Activated CD8-positive, alpha-beta T cell treated with anti-CD3 and anti-CD28 coated beads, Interleukin-2, amount 10 ng/mL, durations not matched to agents 7 days and 5 days (primary cell): Measurements from ENCODE around the gene PABPN1. TPM values are rescaled to one million over a fixed set of nuclear protein-coding genes. Genes with fewer than 3 reads are reported as not detected.

ENCODE experiments used
- ATAC-seq: fragments of 150-1000 bp; cut with Tn5 transposase; one replicate; pipeline ENCODE4 v1.10.0; 2021; ENCODE audit warnings: moderate library complexity
- CTCF ChIA-PET: fragments of 350-600 bp; sonication (Branson Sonifier 250); formaldehyde crosslinking; loops from one replicate; lab custom pipeline; 2021; ENCODE audit warnings: antibody characterized with exemption; lab: Charles Lee
- POLR2A ChIA-PET: fragments of 350-600 bp; sonication (Branson Sonifier 250); formaldehyde crosslinking; loops from one replicate; lab custom pipeline; 2021; ENCODE audit warnings: antibody characterized with exemption; lab: Charles Lee
- DNase-seq: peaks from one replicate; pipeline ENCODE4 v3.0.0-alpha.2; 2020
- H3K27ac Mint-ChIP-seq: one replicate; pipeline ENCODE4 v1.8.0; 2021; ENCODE audit warnings: mild to moderate bottlenecking, mixed read lengths
- H3K27me3 Mint-ChIP-seq: one replicate; pipeline ENCODE4 v1.8.0; 2021; ENCODE audit warnings: low read depth, mixed read lengths
- H3K36me3 Mint-ChIP-seq: one replicate; pipeline ENCODE4 v1.8.0; 2021; ENCODE audit warnings: low read depth, mixed read lengths
- H3K4me1 Mint-ChIP-seq: one replicate; pipeline ENCODE4 v1.8.0; 2021; ENCODE audit warnings: low read depth, mixed read lengths
- H3K4me3 Mint-ChIP-seq: one replicate; pipeline ENCODE4 v1.8.0; 2021; ENCODE audit warnings: mild to moderate bottlenecking, mixed read lengths
- H3K9me3 Mint-ChIP-seq: one replicate; pipeline ENCODE4 v1.8.0; 2022; ENCODE audit warnings: mixed read lengths; ENCODE audit not compliant: insufficient read depth
- total RNA-seq, 2 experiments: library from RNA; stranded (reverse); gene quantifications; one replicate each; pipeline ENCODE4 v1.2.3, GENCODE V29; 2021

The PABPN1 gene
- total RNA-seq, 2 experiments from 2014 or later: 200 to 210 TPM

DNA sequence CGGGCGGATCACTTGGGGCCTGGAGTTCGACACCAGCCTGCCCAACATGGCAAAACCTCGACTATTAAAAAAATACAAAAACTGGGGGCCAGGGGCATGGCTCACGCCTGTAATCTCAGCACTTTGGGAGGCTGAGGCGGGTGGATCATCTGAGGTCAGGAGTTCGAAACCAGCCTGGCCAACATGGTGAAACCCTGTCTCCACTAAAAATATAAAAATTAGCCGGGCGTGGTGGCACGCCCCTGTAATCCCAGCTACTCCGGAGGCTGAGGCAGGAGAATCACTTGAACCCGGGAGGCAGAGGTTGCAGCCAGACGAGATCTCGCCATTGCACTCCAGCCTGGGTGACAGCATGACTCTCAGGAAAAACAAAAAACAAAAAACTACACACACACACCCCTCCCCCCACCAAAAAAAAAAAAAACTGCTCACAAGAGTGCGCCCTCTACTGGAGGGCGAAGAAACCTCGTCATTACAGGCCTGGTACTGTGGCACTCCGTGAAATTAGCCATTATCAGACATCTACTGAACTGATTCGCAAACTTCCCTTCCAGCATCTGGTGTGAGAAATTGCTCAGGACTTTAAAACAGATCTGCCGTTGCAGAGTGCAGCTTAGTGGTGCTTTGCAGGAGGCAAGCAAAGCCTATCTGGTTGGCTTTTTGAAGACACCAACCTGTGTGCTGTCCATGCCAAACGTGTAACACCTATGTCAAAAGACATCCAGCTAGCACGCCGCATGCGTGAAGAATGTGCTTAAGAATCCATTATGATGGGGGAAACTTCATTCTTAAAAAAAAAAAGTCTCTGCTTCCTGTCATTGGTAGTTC lies 26.3 kb upstream of the PABPN1 start:
- POLR2A ChIA-PET: interaction anchor here (1.9 kb wide), 1 partner anchor 26 kb away, joined by 8 read pairs; the partner anchor contains the start of gene PABPN1
- Mint-ChIP-seq H3K36me3 (peaks cover 27% of the 10 kb centered on the region), H3K4me3 (no peak overlapping the region), H3K27me3 (no peaks in the 10 kb centered on the region), H3K27ac (peak overlapping the region; percentile 21), H3K9me3 (no peaks in the 10 kb centered on the region), H3K4me1 (peaks cover 22% of the 10 kb centered on the region)
- ATAC-seq (peak; percentile 84), DNase-seq (peak; percentile 65)
- CTCF ChIA-PET: interaction anchor here (1.0 to 4.1 kb wide), 11 partner anchors 9 to 200 kb away, joined by 3 to 34 read pairs (median 6); partner anchors contain the start of genes ACIN1, C14orf119, CEBPE and HOMEZ

DNA sequence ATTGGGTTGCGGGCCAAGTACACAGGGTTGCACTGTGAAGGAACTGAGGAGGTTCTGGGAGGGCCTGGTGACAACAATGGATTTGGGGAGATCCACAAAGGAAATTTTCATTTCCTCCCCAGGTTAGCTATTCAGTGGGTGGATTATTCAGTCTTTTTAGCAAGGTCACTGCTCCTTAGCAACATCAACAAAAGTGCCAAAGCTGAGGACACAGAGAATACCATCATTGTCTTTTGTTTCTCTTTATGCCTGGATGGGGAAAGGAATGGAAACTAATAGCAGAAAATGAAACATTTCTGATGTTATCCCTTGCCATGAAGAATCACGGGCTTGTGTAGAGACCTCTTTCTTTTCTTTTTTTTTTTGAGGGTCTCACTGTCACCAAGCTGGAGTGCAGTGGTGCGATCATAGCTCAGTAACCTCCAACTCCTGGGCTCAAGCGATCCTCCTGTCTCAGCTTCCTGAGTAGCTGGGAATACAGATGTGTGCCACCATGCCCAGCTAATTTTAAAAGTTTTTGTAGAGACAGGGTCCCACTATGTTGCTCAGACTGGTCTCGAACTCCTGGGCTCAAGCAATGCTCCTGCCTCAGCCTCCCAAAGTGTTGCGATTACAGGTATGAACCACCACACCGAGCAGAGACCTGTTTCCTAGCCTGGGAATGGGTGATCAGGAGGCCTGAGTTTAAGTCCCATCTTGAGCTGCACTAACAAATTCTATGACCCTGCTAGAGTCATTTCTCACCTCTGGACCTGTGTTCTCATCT lies 25.1 kb upstream of the PABPN1 start:
- no peak for DNase-seq
- Mint-ChIP-seq H3K27me3 (no peaks in the 10 kb centered on the region), H3K36me3 (peaks cover 27% of the 10 kb centered on the region), H3K4me1 (peaks cover 28% of the 10 kb centered on the region), H3K4me3 (no peak overlapping the region), H3K9me3 (no peaks in the 10 kb centered on the region), H3K27ac (no peak overlapping the region)
- POLR2A ChIA-PET: interaction anchor here (0.7 to 1.6 kb wide), 3 partner anchors 24 to 133 kb away, joined by 3 to 5 read pairs (median 4); no protein-coding TSS in a partner anchor
- CTCF ChIA-PET: interaction anchor here (0.8 to 4.1 kb wide), 6 partner anchors 14 to 201 kb away, joined by 3 to 34 read pairs (median 6); partner anchors contain the start of genes ACIN1, C14orf119, CEBPE and PABPN1
- no peak for ATAC-seq

DNA sequence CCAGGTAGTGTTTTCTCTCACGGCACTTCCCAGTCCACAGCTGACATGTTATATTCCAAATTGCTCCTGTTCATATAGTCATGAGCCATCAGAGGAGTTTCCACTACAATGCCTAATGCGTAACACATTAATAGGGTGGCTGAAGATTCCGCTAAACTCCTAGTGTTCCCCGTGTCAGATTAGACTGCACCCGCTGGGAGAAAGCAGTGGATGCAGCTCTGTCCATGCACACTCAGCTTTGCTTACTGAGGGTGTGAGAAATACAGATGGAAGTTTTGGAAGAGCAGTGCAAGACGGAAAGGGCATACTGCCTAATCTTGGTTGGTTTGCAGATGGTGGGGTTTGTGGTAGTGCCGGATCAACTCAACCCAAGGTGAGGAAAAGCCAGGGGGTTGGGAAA lies 24.2 kb upstream of the PABPN1 start:
- Mint-ChIP-seq H3K27me3 (no peaks in the 10 kb centered on the region), H3K36me3 (peaks cover 28% of the 10 kb centered on the region), H3K9me3 (no peaks in the 10 kb centered on the region), H3K27ac (no peak overlapping the region), H3K4me3 (no peak overlapping the region), H3K4me1 (peaks cover 28% of the 10 kb centered on the region)
- ChIA-PET POLR2A (interaction anchor here (1.1 to 1.6 kb wide), 2 partner anchors 23 to 25 kb away, joined by 4 to 5 read pairs; no protein-coding TSS in a partner anchor), CTCF (interaction anchor here (0.8 to 4.1 kb wide), 5 partner anchors 15 to 202 kb away, joined by 3 to 34 read pairs (median 6); partner anchors contain the start of genes ACIN1, C14orf119, CEBPE and PABPN1)
- no peak for ATAC-seq
- no peak for DNase-seq

DNA sequence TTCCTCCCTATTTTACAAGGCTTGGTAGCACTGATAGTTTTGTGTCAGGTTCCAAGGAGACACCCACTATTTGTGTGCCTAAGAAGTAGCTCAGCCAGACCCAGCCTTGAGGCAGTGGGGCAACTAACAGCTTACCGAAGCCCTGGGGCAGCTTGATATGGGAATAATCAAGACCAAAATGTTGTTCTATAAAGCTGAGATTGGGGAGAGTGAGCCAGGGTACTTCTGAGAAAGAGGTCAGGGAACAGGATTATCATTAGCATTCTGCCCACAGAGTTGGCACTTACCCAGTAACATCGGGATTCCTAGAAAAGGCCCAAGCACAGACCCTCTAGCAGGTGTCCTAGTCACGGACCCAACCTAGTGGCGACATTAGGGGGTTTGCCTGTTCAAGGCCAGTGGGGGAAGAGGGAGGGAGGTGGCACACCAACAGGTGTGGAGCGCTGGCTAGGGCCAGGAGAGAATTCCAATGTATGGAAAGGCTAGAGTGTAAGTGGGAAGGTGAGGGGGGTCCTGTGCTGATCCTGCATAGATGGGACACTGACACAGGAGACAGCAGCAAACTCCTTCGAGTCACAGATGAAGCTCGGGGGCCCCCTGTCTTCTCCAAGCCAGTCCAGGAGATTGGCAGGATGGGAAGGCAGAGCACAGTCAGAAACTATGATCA lies 23.5 kb upstream of the PABPN1 start:
- H3K36me3 Mint-ChIP-seq: peaks cover 28% of the 10 kb centered on the region
- POLR2A ChIA-PET: interaction anchor here (1.1 to 1.6 kb wide), 2 partner anchors 23 to 24 kb away, joined by 4 to 5 read pairs; no protein-coding TSS in a partner anchor
- H3K4me1 Mint-ChIP-seq: peaks cover 31% of the 10 kb centered on the region
- DNase-seq: no peak
- no peaks in the 10 kb centered on the region for H3K9me3 Mint-ChIP-seq
- no peak for ATAC-seq
- H3K27ac Mint-ChIP-seq: no peak overlapping the region
- H3K4me3 Mint-ChIP-seq: no peak overlapping the region
- no peaks in the 10 kb centered on the region for H3K27me3 Mint-ChIP-seq
- CTCF ChIA-PET: interaction anchor here (0.8 to 6.9 kb wide), 3 partner anchors 24 to 177 kb away, joined by 3 to 42 read pairs (median 34); partner anchors contain the start of gene PABPN1

DNA sequence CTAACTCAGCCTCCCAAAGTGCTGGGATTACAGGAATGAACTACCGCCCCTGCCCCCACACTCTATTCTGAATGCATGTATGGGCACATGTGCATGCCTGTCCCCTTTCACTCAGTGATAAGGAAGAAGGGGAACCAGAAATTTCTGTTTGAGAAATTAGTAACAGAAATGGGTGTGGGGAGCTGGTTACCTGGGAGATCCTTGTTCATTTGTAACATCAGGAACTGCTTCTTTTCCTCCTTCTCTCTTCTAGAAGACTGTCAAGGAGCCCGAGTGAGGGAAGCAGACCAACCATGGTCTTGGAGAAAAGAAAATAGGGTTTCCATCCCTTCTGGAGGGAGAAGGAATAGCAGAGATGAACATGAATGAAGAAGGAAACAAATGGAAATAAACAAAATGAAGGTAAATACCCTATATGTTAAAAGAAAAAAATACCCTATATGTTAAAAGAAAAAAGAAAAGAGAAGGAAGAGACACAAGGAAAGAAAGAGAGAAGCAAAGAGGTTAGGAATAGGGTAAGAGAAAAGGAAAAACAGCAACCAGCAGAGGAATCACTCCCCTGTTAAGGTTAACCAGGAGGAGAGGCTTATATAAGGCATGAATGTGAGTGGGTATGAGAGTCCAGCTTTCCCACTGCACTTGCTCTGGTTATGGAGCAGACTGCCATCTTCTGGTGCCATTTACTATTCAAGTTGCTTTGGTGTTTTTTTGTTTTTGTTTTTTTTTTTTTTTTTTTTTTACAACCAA lies 21.9 kb upstream of the PABPN1 start:
- ATAC-seq (no peak), DNase-seq (peak; percentile 32)
- ChIA-PET POLR2A (no interaction called here), CTCF (interaction anchor here (1.1 to 6.9 kb wide), 3 partner anchors 23 to 179 kb away, joined by 3 to 75 read pairs (median 42); partner anchors contain the start of genes PABPN1 and SLC22A17)
- no peak overlapping the region for H3K4me3 Mint-ChIP-seq
- no peaks in the 10 kb centered on the region for H3K27me3 Mint-ChIP-seq
- no peak overlapping the region for H3K27ac Mint-ChIP-seq
- H3K9me3 Mint-ChIP-seq: no peaks in the 10 kb centered on the region
- peaks cover 28% of the 10 kb centered on the region for H3K36me3 Mint-ChIP-seq
- peaks cover 36% of the 10 kb centered on the region for H3K4me1 Mint-ChIP-seq

DNA sequence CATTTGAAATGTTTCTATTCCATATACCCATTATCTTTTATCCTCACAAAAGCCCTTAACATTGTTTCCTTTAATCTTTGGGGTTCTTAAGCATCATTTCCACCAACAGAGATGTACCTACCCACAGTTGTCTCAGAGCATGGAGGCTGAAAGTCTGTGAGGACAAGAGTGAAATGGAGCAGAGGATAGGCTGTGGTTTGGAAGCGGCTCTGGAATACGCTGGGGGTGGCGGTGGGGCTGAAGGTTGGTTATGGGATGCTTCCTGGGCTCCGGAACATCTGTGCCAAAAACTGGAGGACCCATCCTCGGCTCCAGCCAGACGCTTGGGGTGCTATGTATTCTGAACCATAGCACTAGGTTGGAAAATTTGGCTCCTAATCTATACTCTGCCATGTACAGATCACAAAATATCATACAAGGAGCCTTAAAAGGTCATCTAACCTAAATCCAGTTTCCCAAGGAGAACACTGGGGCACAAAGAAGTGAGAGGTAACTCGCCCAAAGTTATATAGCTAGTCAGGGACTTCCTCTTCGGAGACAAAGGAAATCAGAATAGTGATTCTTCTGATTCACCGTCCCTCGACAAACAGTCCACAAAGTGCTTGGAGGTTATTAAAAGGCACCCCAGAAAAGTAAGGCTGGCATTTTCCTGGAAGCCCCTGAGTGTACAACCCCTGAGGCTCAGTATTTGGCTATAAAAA lies 21.1 kb upstream of the PABPN1 start:
- no peaks in the 10 kb centered on the region for H3K9me3 Mint-ChIP-seq
- POLR2A ChIA-PET: interaction anchor here (1.1 to 4.6 kb wide), 4 partner anchors 8 to 20 kb away, joined by 3 to 115 read pairs (median 6); partner anchors contain the start of gene PABPN1
- CTCF ChIA-PET: interaction anchor here (0.7 to 6.9 kb wide), 16 partner anchors 10 to 258 kb away, joined by 3 to 75 read pairs (median 6); partner anchors contain the start of genes ACIN1, C14orf119, HOMEZ and PABPN1
- peak overlapping the region; percentile 94 for H3K27ac Mint-ChIP-seq
- peaks cover 5% of the 10 kb centered on the region for H3K27me3 Mint-ChIP-seq
- ATAC-seq: no peak
- DNase-seq: no peak
- peaks cover 28% of the 10 kb centered on the region for H3K4me1 Mint-ChIP-seq
- H3K36me3 Mint-ChIP-seq: peaks cover 28% of the 10 kb centered on the region
- H3K4me3 Mint-ChIP-seq: peak overlapping the region; percentile 91

DNA sequence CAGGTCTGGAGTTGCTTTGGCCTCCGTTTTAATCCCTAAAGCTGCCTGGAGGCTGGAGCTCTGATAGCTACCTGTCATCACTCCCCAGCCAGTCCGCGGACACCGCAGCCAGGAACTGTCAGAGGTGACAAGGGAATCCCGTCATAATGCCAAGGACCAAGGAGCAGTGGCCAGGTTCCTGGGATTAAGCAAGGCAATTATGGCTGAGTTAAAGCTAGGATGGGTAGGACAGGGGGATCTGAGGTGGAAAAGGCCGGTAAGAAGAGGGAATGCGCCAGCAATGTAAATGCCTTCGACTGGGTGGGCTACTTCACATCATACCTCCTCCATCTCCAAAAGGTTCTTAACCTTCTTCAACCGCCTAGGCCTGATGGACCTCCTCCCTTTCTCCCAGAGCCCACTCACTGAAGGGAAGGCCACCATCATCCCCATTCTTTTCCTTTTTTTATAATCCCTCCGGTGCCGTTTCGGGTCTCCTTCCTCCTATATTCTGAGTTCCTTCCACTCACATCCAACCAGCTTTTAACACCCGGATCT lies 20.5 kb upstream of the PABPN1 start:
- peaks cover 27% of the 10 kb centered on the region for H3K4me1 Mint-ChIP-seq

DNA sequence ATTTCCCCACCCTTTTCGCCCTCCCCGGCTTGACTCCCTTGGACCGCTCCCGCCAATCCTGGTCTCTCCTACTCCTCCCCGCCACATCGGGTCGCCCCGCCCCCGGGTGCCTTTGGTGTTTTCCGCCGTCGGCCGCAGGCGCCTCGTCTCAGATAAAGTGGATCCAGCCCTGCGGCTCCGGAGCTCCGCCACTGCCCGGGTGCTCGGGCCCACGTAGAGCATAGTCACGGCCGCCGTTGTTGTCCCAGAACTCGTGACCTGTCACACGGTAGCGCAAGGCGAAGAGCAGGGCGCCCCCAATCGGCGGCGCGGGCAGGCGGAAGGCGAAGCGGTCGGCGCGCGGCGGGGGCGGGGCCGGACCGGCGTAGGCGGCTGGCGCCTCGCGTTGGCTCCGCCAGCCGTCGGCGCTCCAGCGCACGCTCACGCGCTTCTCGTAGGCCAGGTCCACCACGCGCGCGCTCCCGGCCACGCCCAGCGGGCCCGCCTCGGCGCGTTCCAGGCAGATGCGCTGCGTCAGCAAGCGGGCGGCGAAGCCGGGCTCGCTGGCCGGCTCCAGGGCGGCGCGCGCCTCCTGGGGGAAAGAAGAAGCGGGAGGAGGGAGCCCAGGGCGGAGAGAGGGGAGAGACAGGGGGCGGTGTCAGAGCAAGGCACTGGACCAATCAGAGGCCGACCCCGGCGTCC lies 19.8 kb upstream of the PABPN1 start:
- ATAC-seq: peak; percentile 86
- peaks cover 31% of the 10 kb centered on the region for H3K4me1 Mint-ChIP-seq
- CTCF ChIA-PET: interaction anchor here (0.9 to 6.9 kb wide), 20 partner anchors 10 to 257 kb away, joined by 3 to 75 read pairs (median 6); partner anchors contain the start of genes ACIN1, C14orf119, HOMEZ and PABPN1
- H3K9me3 Mint-ChIP-seq: no peaks in the 10 kb centered on the region
- peaks cover 11% of the 10 kb centered on the region for H3K27me3 Mint-ChIP-seq
- peak; percentile 97 for DNase-seq
- peak overlapping the region; percentile 91 for H3K4me3 Mint-ChIP-seq
- peak overlapping the region; percentile 99 for H3K27ac Mint-ChIP-seq
- H3K36me3 Mint-ChIP-seq: peaks cover 25% of the 10 kb centered on the region
- POLR2A ChIA-PET: interaction anchor here (0.6 to 4.6 kb wide), 9 partner anchors 9 to 251 kb away, joined by 3 to 115 read pairs (median 5); partner anchors contain the start of genes ACIN1, C14orf119 and PABPN1

More for the DNA sequence above, 20.5 kb upstream of the PABPN1 start:
- DNase-seq: peak; percentile 39
- H3K36me3 Mint-ChIP-seq: peaks cover 28% of the 10 kb centered on the region
- ChIA-PET POLR2A (interaction anchor here (1.1 to 4.6 kb wide), 4 partner anchors 9 to 19 kb away, joined by 3 to 115 read pairs (median 6); partner anchors contain the start of gene PABPN1), CTCF (interaction anchor here (0.7 to 6.9 kb wide), 21 partner anchors 9 to 257 kb away, joined by 3 to 75 read pairs (median 5); partner anchors contain the start of genes ACIN1, C14orf119, HOMEZ and PABPN1)
- H3K9me3 Mint-ChIP-seq: no peaks in the 10 kb centered on the region
- ATAC-seq: no peak
- peak overlapping the region; percentile 94 for H3K27ac Mint-ChIP-seq
- peak overlapping the region; percentile 91 for H3K4me3 Mint-ChIP-seq
- H3K27me3 Mint-ChIP-seq: peaks cover 7% of the 10 kb centered on the region

DNA sequence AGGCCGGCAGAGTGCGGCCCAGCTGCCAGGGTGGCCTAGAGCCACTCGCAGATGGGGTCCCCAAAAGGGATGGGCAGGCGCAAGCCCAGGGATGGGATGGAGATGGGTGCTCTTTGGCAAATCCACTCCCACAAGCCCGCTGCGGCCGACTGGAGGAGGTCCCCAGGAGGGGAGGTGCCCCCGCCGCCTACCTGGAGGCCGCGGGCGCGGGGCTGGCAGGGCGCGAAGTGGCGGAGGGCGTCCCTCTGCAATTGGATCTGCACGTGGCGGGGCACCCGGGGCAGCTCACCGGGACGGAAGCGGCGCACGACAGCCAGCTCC lies 19.3 kb upstream of the PABPN1 start:
- Mint-ChIP-seq H3K27ac (peak overlapping the region; percentile 99), H3K4me1 (peaks cover 33% of the 10 kb centered on the region), H3K9me3 (no peaks in the 10 kb centered on the region), H3K27me3 (peaks cover 11% of the 10 kb centered on the region), H3K4me3 (peak overlapping the region; percentile 89), H3K36me3 (peaks cover 20% of the 10 kb centered on the region)
- DNase-seq: no peak
- ATAC-seq: peak; percentile 34
- ChIA-PET POLR2A (interaction anchor here (0.6 to 4.6 kb wide), 10 partner anchors 9 to 264 kb away, joined by 3 to 115 read pairs (median 6); partner anchors contain the start of genes ACIN1, C14orf119, HOMEZ and PABPN1), CTCF (interaction anchor here (0.7 to 6.9 kb wide), 11 partner anchors 9 to 233 kb away, joined by 3 to 75 read pairs (median 7); partner anchors contain the start of genes ACIN1, C14orf119, HOMEZ and PABPN1)
